Ovary (tissue), 3 donors: ENCODE data around the gene DTX2.
"Not testable (repeated sequence)": the region's sequence is repeated elsewhere in the genome, so short reads cannot be mapped to it uniquely, and the experiment has no call there.

ENCODE experiments used
- CTCF ChIP-seq, 3 donors: fragments of 450-650 bp in 2 of 3; fragments of 200-600 bp in 1 of 3; IDR thresholded peaks; one replicate each; pipeline versions ENCODE4 v1.5.1 to v1.8.0; 2016 to 2022; ENCODE audit warnings: antibody characterized with exemption in 3 of 3, mild to moderate bottlenecking in 1 of 3
- POLR2A ChIP-seq: fragments of 450-650 bp; IDR thresholded peaks from one replicate; pipeline ENCODE4 v1.6.1; 2017; ENCODE audit warnings: antibody characterized with exemption, mild to moderate bottlenecking, moderate library complexity
- donor health status: DM: no; HTN: no; CAD: no.

GRCh38 chr7:76421097-76421496 lies 40.4 kb upstream of the DTX2 start:
- not testable (repeated sequence) for TF ChIP-seq CTCF (IDR thresholded peaks at IDR 0.05); POLR2A
